ENCODE measurements around the gene THADA.
"Not testable (repeated sequence)": the region's sequence is repeated elsewhere in the genome, so short reads cannot be mapped to it uniquely, and the experiment has no call there.

Gene THADA

DNA sequence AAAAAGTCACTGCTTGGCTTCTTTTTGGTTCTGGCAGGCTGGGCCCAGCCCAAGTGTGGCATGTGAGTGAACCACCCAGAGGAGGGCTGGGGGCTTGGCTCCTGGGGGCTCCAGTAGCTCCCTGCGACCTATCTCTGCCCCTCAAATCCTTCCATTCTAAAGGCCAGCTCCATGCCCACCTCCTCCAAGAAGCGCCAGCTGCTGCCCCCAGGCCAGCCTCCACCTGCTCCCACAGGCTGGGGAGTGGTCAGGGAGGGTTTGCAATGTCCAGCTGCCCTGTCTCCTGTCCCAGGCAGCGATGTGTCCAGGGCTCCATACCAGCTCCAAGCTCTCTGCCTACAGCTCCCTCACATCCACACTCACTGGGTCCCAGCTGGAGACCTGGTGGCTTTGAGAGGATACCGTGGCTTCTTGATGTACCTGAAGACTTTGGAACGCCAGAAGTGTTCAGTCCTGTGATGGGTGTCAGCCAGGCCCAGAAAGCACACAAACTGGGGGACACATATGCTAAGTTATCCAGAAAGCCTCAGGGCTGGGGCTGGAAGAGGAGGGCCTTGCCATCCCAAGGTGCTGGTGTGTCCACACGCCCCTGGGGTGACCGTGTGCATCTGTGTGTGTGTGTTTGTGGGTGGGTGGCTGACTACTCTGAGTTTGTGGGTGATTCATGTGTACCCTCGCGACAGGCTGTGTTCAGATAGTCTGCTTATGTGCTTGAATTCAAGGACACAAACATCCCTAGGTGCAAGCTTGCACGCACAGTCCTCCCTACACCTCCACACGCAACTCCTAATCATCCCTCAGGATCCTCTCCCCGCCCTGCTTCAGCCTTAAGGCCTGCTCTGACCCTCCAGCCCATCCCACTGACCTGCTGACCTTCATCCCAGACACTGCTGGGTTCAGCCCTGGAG lies 402.8 kb downstream of the THADA start:
- no peak for DNase-seq (ENCODE audit: low read depth in 2 of 3, low spot score in 1 of 3)

DNA sequence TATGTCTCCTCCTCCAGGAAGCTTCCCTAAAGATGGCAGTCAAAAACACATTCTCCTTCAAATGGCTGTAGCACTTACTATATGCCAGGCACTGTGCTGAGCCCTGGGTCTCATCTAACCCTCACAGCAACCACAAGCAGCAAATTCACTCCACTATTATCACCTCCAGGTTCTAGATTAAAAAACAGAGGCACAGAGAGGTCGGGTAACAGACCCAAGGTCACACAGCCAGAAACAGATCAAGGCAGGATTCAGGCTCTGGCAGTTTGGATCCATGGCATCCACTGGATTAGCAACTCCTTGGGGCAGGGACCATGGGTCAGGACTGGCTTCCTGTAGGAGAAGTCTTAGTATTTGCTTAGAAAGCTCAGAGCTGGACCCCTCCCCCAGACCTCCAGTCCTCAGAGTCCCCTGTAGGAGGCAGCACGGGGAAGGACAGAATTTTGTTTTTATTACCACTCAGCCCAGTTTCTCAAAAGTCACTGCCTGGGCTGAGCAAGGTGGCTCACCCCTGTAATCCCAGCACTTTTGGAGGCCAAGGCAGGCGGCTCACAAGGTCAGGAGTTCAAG lies 403.8 kb downstream of the THADA start:
- no peak for DNase-seq (ENCODE audit: low read depth in 2 of 3, low spot score in 1 of 3)

DNA sequence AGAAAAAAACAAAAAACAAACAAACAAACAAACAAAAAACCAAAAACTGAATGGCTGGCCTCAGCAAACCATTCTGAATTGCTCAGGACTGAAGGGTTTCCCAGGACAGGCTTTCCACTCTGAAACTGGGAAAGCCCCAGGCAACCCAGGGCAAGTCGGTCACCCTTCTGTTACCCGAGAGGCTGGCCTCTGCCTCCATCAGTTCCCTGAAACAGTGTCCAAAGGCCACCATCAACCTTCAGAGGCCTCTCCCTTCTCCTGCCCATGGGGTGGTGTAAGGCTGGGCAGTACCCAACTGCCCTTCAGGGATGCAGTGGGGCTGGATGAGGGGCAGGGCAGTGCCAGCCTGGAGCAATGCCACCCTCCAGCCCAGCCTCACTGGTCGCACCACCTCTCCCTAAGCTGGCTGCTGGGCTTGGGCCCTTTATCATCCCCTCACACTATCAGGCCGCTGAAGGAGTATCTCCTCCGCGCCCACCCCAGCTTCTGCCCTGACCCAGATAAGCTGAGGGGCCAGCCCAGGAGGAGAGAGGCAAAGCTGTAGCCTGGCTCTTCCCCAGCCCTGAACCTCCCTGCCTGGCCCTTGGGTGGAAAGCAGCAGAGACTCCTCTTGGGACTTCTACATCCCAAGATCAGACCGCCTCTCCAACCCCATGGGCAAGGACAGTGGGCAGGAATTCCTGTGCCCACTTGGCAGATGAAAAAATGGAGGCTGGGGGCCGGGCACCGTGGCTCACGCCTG lies 405.4 kb downstream of the THADA start:
- no peak for DNase-seq (ENCODE audit: low read depth in 2 of 3, low spot score in 1 of 3)

DNA sequence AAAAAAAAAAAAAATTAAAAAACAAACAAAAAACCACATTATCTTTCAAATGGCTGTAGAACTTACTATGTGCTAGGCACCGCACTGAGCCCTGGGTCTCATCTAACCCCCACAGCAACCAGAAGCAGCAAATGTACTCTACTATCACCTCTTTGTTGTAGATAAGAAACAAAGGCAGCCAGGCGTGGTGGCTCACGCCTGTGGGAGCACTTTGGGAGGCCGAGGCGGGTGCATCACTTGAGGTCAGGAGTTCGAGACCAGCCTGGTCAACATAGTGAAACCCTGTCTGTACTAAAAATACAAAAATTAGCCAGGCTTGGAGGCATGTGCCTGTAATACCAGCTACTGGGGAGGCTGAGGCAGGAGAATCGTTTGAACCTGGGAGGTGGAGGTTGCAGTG lies 406.0 kb downstream of the THADA start:
- DNase-seq (ENCODE audit: low read depth in 2 of 3, low spot score in 1 of 3), result not testable (repeated sequence)

DNA sequence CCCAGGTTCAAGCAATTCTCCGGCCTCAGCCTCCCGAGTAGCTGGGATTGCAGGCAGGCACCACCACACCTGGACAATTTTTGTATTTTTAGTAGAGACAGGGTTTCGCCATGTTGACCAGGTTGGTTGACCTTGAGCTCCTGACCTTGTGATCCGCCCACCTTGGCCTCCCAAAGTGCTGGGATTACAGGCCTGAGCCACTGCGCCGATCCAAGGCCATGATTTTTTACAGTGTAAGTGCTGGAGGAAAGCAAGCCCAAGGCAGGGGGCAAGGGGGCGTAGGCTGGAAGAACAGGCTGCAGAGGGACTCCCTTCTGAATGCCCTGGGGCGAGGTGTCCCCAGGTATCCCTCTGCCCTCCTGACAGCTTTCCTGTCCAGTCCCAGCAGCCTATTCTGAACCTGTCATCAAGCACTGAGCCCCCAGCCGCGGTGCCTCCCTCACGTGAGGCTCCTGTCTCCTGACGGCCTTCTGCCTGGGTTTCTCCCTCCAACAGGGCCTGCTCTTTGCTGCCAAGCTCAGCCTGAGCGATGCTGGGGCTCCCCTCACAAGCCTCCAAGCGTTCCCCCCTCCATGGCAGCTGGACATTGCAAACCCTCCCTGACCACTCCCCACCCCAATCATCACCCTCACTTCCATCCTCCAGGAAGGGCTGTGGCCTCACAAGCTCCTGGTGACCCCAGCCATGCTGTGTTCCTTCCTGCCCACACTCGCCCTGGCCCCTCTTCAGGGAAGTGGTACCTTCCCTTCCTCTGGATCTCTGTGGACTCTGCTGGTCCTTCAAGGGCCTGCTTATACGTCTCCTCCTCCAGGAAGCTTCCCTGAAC lies 407.1 kb downstream of the THADA start:
- DNase-seq (ENCODE audit: low read depth in 2 of 3, low spot score in 1 of 3), result no peak

DNA sequence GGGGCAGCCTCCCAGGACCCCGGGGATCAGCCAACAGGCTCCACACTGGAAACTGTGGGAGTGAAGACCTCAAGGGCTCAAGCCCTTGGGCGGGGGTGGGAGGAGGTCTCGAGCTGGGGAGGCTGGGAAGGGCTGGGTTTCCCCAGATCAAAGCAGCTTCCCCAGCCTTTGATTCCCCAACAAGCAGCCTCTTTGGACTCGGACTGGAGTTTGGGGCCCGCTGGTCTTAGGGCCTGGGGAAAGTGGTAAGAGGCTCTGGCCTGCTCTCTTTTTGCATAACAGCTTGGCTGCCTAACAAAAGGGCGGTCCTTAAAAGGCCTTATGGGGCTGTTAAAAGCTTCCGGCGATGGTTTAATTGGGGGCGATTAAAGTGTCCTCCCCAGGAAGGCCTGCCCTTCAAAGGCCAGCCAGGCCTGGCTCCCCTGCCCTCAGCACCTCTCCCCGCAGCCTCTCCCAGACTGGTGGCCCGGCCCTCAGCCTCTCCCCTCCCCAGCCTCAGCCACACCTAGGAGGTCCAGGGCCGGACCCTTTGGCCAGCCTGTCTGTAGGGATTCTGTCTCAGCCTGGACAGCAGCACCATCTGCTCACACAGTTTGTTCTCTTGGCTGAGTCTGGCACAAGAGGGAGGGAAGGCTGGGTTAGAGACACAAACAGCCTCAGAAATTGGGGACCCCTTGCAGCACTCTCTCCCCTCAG lies 409.0 kb downstream of the THADA start:
- DNase-seq (ENCODE audit: low read depth in 2 of 3, low spot score in 1 of 3), result no peak

DNA sequence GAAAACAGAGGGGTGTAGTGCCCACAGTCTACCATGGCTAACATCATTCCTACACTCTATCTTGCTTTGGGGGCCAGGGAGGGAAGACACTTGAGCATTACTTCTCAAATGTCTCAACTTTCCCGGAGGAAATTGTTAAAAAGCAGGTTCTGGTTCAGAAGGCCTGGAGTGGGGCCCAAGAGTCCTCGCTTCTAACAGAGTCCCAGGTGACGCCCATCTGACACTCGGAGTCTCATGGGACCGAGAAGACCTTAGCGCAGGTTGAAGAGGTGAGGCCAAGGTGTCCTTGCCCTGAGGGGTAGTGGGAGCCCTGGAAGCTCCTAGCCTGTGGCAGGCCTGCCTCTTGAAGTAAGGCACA lies 409.5 kb downstream of the THADA start:
- DNase-seq (ENCODE audit: low read depth in 2 of 3, low spot score in 1 of 3), result no peak

DNA sequence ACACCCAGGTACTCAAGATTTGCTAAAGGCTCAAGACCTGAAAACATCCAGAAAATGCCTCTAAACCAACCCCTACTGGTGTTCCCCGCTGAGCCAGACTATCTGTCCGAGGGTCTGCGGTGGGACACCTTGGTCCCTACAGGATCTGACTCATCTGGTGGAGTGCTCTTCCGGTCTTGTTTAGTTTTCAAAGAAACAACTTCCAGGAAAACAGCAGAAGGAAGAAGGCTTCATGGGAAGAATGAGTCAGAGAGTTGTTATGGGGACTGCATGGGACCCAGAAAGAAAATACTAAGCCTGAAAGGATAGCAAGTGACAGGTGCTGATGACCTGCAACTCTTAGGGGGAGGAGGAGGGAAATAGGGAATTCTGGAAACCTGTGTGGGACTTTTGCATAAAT lies 410.7 kb downstream of the THADA start:
- no peak for DNase-seq (ENCODE audit: low read depth in 2 of 3, low spot score in 1 of 3)

DNA sequence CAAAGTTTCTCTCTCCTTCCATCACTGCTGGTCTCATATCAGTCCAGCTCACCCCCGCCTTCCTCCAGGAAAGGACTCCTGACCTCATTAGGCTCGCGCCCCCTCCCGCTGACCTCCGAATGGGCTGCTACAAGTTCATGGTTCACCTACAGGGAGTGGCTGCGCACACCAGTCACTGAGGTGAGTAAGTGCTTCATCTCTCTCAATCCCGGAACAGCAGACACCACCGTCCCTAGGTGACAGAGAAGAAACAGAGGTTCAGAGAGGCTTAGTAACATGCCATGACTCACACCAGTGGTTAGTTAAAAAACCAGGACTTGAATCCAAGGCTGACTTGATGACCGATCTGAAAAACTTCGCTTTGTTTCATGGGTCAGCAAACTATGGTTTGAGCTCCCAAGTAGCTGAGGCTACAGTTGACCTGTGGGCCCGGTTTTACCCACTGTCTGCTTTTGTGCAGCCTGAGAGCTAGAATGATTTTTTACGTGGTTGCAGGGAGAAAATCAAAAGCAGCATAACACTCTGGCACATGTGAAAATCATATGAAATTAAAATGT lies 411.4 kb downstream of the THADA start:
- DNase-seq (ENCODE audit: low read depth in 2 of 3, low spot score in 1 of 3), result peak in 2 of 3 donors; percentile 49 to 58

DNA sequence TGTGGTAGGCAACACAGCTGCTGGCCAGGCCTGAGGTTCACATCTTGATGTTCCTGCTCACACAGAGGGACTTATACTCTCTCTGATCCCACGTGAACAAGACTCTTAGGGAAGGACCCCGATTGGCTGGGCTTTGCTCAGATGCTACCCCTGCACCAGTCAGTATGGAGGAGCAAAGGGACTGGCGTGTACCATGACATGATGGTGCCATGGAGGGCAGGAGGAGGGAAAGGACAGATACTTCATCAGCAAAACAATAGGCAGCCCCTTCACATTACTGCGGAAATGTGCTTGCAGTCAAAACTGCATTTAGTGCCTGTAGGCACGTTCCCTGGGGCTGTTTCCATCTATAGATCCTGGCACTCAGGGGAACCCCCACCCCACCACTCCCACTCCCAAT lies 412.1 kb downstream of the THADA start:
- no peak for DNase-seq (ENCODE audit: low read depth in 2 of 3, low spot score in 1 of 3)

DNA sequence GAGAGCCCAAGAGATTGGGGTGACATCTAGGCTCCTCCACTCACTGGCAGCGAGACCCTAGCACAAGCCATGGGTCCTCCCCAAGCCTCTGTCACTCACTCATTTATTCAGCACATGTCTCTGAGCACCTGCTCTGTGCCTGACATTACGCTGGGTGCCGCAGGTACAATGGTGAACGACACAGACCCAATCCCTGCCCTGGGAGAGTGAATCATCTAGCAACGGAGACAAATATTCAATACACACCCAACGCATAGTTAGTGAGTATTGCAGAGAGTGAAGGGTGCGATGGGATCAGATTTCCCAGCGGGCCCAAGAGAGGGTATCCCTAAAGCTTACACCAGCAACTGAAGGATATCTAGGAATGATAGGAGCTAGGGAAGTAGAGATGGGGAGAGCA lies 414.9 kb downstream of the THADA start:
- no peak for DNase-seq (ENCODE audit: low read depth in 2 of 3, low spot score in 1 of 3)
